ENCODE results near the gene CHMP4B.
A peak's percentile ranks its signal among the peaks of the same experiment; 100 is the strongest.

DNA sequence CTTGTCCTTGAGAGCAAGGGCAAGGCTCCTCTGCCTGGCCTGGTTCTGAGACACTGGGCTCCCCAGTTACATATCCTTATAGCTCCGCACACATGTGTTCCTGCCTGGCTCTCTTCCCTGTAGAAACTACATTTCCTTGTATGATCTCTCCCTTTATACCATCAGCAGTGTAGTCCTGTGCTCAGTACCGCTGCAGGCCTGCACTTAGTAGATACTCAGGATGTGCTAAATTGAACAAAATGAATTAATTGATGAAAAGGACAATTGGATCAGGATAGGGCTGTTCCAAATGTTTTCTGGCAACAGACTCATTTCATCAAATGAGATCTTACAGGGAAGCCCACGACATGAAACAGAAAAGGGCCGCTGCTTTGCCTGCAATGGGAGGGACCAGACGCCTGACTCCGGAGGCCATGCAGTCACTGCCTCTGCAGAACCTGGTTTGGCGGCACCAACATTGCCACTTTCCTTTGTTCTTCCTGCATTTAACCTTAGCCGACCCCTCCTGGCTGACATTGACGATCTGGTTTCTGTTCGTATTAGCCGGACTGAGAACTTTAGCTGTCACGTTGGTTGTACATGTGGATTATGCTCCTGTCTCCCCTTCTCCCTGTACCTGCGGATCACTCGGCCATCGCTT lies 53.3 kb downstream of the CHMP4B start:
- TF ChIP-seq, protein P1, sequence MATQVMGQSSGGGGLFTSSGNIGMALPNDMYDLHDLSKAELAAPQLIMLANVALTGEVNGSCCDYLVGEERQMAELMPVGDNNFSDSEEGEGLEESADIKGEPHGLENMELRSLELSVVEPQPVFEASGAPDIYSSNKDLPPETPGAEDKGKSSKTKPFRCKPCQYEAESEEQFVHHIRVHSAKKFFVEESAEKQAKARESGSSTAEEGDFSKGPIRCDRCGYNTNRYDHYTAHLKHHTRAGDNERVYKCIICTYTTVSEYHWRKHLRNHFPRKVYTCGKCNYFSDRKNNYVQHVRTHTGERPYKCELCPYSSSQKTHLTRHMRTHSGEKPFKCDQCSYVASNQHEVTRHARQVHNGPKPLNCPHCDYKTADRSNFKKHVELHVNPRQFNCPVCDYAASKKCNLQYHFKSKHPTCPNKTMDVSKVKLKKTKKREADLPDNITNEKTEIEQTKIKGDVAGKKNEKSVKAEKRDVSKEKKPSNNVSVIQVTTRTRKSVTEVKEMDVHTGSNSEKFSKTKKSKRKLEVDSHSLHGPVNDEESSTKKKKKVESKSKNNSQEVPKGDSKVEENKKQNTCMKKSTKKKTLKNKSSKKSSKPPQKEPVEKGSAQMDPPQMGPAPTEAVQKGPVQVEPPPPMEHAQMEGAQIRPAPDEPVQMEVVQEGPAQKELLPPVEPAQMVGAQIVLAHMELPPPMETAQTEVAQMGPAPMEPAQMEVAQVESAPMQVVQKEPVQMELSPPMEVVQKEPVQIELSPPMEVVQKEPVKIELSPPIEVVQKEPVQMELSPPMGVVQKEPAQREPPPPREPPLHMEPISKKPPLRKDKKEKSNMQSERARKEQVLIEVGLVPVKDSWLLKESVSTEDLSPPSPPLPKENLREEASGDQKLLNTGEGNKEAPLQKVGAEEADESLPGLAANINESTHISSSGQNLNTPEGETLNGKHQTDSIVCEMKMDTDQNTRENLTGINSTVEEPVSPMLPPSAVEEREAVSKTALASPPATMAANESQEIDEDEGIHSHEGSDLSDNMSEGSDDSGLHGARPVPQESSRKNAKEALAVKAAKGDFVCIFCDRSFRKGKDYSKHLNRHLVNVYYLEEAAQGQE (IDR thresholded peaks at IDR 0.05; ENCODE audit: low read depth, low read length) = no peak
- TF ChIP-seq, protein P2, sequence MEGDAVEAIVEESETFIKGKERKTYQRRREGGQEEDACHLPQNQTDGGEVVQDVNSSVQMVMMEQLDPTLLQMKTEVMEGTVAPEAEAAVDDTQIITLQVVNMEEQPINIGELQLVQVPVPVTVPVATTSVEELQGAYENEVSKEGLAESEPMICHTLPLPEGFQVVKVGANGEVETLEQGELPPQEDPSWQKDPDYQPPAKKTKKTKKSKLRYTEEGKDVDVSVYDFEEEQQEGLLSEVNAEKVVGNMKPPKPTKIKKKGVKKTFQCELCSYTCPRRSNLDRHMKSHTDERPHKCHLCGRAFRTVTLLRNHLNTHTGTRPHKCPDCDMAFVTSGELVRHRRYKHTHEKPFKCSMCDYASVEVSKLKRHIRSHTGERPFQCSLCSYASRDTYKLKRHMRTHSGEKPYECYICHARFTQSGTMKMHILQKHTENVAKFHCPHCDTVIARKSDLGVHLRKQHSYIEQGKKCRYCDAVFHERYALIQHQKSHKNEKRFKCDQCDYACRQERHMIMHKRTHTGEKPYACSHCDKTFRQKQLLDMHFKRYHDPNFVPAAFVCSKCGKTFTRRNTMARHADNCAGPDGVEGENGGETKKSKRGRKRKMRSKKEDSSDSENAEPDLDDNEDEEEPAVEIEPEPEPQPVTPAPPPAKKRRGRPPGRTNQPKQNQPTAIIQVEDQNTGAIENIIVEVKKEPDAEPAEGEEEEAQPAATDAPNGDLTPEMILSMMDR (IDR thresholded peaks at IDR 0.05) = no peak
- TF ChIP-seq FOXM1 (IDR thresholded peaks at IDR 0.05; ENCODE audit: low read depth) (no peak), EP300 (IDR thresholded peaks at IDR 0.05; ENCODE audit: borderline replicate concordance in 1 of 2, low read depth in 1 of 2, low read length in 1 of 2) (peak in 1 of 2 experiments; percentile 87; a peak in 2 of 4 replicates), GABPA (IDR thresholded peaks at IDR 0.05; ENCODE audit: low read depth) (no peak)
- TF ChIP-seq, protein P3, sequence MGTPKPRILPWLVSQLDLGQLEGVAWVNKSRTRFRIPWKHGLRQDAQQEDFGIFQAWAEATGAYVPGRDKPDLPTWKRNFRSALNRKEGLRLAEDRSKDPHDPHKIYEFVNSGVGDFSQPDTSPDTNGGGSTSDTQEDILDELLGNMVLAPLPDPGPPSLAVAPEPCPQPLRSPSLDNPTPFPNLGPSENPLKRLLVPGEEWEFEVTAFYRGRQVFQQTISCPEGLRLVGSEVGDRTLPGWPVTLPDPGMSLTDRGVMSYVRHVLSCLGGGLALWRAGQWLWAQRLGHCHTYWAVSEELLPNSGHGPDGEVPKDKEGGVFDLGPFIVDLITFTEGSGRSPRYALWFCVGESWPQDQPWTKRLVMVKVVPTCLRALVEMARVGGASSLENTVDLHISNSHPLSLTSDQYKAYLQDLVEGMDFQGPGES (IDR thresholded peaks at IDR 0.05; ENCODE audit: low read depth, low read length) = no peak
- TF ChIP-seq, protein P4, sequence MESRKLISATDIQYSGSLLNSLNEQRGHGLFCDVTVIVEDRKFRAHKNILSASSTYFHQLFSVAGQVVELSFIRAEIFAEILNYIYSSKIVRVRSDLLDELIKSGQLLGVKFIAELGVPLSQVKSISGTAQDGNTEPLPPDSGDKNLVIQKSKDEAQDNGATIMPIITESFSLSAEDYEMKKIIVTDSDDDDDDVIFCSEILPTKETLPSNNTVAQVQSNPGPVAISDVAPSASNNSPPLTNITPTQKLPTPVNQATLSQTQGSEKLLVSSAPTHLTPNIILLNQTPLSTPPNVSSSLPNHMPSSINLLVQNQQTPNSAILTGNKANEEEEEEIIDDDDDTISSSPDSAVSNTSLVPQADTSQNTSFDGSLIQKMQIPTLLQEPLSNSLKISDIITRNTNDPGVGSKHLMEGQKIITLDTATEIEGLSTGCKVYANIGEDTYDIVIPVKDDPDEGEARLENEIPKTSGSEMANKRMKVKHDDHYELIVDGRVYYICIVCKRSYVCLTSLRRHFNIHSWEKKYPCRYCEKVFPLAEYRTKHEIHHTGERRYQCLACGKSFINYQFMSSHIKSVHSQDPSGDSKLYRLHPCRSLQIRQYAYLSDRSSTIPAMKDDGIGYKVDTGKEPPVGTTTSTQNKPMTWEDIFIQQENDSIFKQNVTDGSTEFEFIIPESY (IDR thresholded peaks at IDR 0.05; ENCODE audit: borderline replicate concordance, low read depth) = no peak

Data from SK-N-SH (cell line).